ENCODE results near the gene LZTS2.

DNA sequence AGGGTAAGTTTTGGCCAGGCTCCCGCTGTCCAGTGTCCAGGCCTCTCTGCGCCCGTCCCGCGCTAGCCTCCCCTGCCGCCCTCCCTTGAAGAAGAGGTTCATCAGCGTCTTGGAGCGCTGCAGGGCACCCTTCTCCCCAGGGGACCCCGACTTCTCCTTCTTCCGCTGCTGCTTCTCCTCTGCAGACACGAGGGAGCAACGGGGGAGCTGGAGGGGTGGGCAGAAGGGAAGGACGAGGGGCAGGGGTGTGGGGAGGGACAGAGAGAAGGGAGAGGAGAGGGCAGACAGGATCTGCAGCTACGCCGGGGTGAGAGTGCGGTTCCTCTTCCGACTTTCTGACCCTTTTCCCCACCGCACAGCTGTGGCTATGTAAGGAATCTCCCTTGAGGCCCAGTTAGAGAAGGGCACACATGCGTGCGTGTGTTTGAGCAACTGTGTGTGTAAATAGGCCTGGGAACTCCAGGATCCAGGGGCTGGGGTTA is 18.6 kb downstream of the LZTS2 start:
- TF ChIP-seq, protein P1, sequence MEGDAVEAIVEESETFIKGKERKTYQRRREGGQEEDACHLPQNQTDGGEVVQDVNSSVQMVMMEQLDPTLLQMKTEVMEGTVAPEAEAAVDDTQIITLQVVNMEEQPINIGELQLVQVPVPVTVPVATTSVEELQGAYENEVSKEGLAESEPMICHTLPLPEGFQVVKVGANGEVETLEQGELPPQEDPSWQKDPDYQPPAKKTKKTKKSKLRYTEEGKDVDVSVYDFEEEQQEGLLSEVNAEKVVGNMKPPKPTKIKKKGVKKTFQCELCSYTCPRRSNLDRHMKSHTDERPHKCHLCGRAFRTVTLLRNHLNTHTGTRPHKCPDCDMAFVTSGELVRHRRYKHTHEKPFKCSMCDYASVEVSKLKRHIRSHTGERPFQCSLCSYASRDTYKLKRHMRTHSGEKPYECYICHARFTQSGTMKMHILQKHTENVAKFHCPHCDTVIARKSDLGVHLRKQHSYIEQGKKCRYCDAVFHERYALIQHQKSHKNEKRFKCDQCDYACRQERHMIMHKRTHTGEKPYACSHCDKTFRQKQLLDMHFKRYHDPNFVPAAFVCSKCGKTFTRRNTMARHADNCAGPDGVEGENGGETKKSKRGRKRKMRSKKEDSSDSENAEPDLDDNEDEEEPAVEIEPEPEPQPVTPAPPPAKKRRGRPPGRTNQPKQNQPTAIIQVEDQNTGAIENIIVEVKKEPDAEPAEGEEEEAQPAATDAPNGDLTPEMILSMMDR (IDR thresholded peaks at IDR 0.05; ENCODE audit: poor library complexity), result no peak
- TF ChIP-seq EZH2 (IDR thresholded peaks at IDR 0.05; ENCODE audit: borderline replicate concordance), result no peak

All from hepatocyte (in vitro differentiated cells).